H1 (cell line): ENCODE data around the gene SLC46A3. TPM values are rescaled to one million over a fixed set of nuclear protein-coding genes. Genes with fewer than 3 reads are reported as not detected.

ENCODE experiments used
- CTCF ChIA-PET: fragments of 300-600 bp; sonication (Branson Sonifier 250); formaldehyde crosslinking; loops from one replicate; lab custom pipeline; 2021; ENCODE audit not compliant: partially characterized antibody; lab: Charles Lee
- POLR2A ChIA-PET: fragments of 300-600 bp; sonication (Branson Sonifier 250); formaldehyde crosslinking; loops from one replicate; lab custom pipeline; 2021; ENCODE audit warnings: inconsistent platforms; ENCODE audit not compliant: partially characterized antibody; lab: Charles Lee
- DNase-seq, 2 experiments: peaks; one replicate each; pipeline versions ENCODE4 v3.0.0 to v3.0.0-alpha.2; 2010 to 2022; ENCODE audit warnings: low spot score in 2 of 2, low read depth in 1 of 2, mixed read lengths in 1 of 2
- FAIRE-seq: peaks from 2 replicates; lab custom pipeline; 2011; peaks lifted over from hg19 to GRCh38; lab: Jason Lieb, UNC
- H2AFZ ChIP-seq: 2 replicates; pipeline ENCODE4 v1.8.1; 2012; ENCODE audit warnings: low read length, inconsistent platforms
- H2AK5ac ChIP-seq: 2 replicates; pipeline ENCODE4 v1.6.1; 2013; ENCODE audit warnings: low read depth, low read length
- H2BK120ac ChIP-seq: replicated peaks from 2 replicates; pipeline ENCODE3; 2013; ENCODE audit warnings: low read depth, low read length, inconsistent platforms
- H2BK12ac ChIP-seq: 2 replicates; pipeline ENCODE4 v1.6.1; 2013; ENCODE audit warnings: low read depth, low read length
- H2BK15ac ChIP-seq: 2 replicates; pipeline ENCODE4 v1.6.1; 2013; ENCODE audit warnings: low read length
- H2BK20ac ChIP-seq: 2 replicates; pipeline ENCODE4 v1.6.1; 2013; ENCODE audit warnings: low read length
- H2BK5ac ChIP-seq: 2 replicates; pipeline ENCODE4 v1.6.1; 2013; ENCODE audit warnings: low read depth, low read length
- H3K14ac ChIP-seq: 2 replicates; pipeline ENCODE4 v1.6.1; 2013; ENCODE audit warnings: inconsistent platforms; ENCODE audit not compliant: insufficient read length
- H3K18ac ChIP-seq: 2 replicates; pipeline ENCODE4 v1.6.1; 2013; ENCODE audit warnings: low read length; ENCODE audit errors: extremely low read depth
- H3K23ac ChIP-seq: 2 replicates; pipeline ENCODE4 v1.6.1; 2013; ENCODE audit warnings: inconsistent platforms; ENCODE audit not compliant: insufficient read length
- H3K23me2 ChIP-seq: 2 replicates; pipeline ENCODE4 v1.6.1; 2013; ENCODE audit warnings: low read depth, low read length
- H3K27ac ChIP-seq: 2 replicates; pipeline ENCODE4 v1.6.1; 2011; ENCODE audit warnings: low read depth, low read length, inconsistent platforms
- H3K27me3 ChIP-seq, 4 experiments: replicated peaks in 1 of 4; 1 replicate in 1 of 4; 2 replicates in 3 of 4; pipeline versions ENCODE4 v1.6.1 to v1.8.1; 2011 to 2013; ENCODE audit warnings: low read length in 3 of 4, mild to moderate bottlenecking in 3 of 4, inconsistent platforms in 2 of 4, mixed read lengths in 2 of 4, moderate library complexity in 1 of 4; ENCODE audit not compliant: control insufficient read depth in 3 of 4, insufficient read depth in 3 of 4; ENCODE audit errors: extremely low read depth in 1 of 4
- H3K36me3 ChIP-seq, 4 experiments: 2 replicates each; pipeline versions ENCODE4 v1.6.1 to v1.8.1; 2011 to 2013; ENCODE audit warnings: mild to moderate bottlenecking in 4 of 4, low read length in 3 of 4, moderate library complexity in 2 of 4, control low read depth in 1 of 4, inconsistent platforms in 1 of 4; ENCODE audit not compliant: insufficient read depth in 4 of 4, control insufficient read depth in 2 of 4
- H3K4ac ChIP-seq: replicated peaks from 2 replicates; pipeline ENCODE3; 2013; ENCODE audit warnings: low read length, low read depth, mixed read lengths, inconsistent platforms; ENCODE audit not compliant: insufficient read length
- H3K4me1 ChIP-seq, 4 experiments: replicated peaks in 1 of 4; 1 replicate in 1 of 4; 2 replicates in 3 of 4; pipeline versions ENCODE4 v1.6.1 to v1.8.1; 2011 to 2013; ENCODE audit warnings: low read length in 3 of 4, inconsistent platforms in 2 of 4, mixed read lengths in 1 of 4; ENCODE audit not compliant: insufficient read depth in 4 of 4, control insufficient read depth in 3 of 4
- H3K4me2 ChIP-seq, 2 experiments: 2 replicates each; pipeline versions ENCODE4 v1.6.1 to v1.8.1; 2011 to 2013; ENCODE audit warnings: low read depth in 2 of 2, low read length in 2 of 2, control low read depth in 1 of 2, inconsistent platforms in 1 of 2, mild to moderate bottlenecking in 1 of 2; ENCODE audit not compliant: insufficient read depth in 1 of 2
- H3K4me3 ChIP-seq, 4 experiments: fragments of 200-600, 300-600 bp in 1 of 4; sonication (generic), shearing (Covaris generic), sonication (Bioruptor Twin) in 1 of 4; 2 replicates each; pipeline versions ENCODE4 v1.5.1 to v1.8.1; 2011 to 2016; ENCODE audit warnings: low read length in 4 of 4, low read depth in 3 of 4, control low read depth in 2 of 4, inconsistent platforms in 2 of 4, mild to moderate bottlenecking in 2 of 4, mixed read lengths in 1 of 4, moderate library complexity in 1 of 4; ENCODE audit not compliant: insufficient read depth in 2 of 4; ENCODE audit errors: extremely low read depth in 1 of 4
- H3K56ac ChIP-seq: replicated peaks from 2 replicates; pipeline ENCODE3; 2013; ENCODE audit warnings: low read depth, mild to moderate bottlenecking, mixed read lengths, low read length, inconsistent platforms; ENCODE audit not compliant: insufficient read length
- H3K79me1 ChIP-seq: 2 replicates; pipeline ENCODE4 v1.6.1; 2013; ENCODE audit warnings: low read depth, low read length, control low read depth
- H3K79me2 ChIP-seq, 2 experiments: 2 replicates each; pipeline versions ENCODE4 v1.6.1 to v1.8.1; 2012 to 2013; ENCODE audit warnings: low read length in 2 of 2, mild to moderate bottlenecking in 2 of 2, inconsistent platforms in 1 of 2; ENCODE audit not compliant: insufficient read depth in 2 of 2, control insufficient read depth in 1 of 2
- H3K9ac ChIP-seq, 4 experiments: replicated peaks in 1 of 4; 1 replicate in 1 of 4; 2 replicates in 3 of 4; pipeline versions ENCODE4 v1.6.1 to v1.8.1; 2011 to 2013; ENCODE audit warnings: low read depth in 3 of 4, low read length in 3 of 4, control low read depth in 2 of 4, mild to moderate bottlenecking in 2 of 4, moderate library complexity in 2 of 4, inconsistent platforms in 1 of 4; ENCODE audit errors: extremely low read depth in 1 of 4
- H3K9me3 ChIP-seq, 2 experiments: 2 replicates each; pipeline versions ENCODE4 v1.6.1 to v1.8.1; 2012 to 2013; ENCODE audit warnings: mild to moderate bottlenecking in 2 of 2, moderate library complexity in 2 of 2, control low read depth in 1 of 2, inconsistent platforms in 1 of 2, low read depth in 1 of 2, low read length in 1 of 2, mixed read lengths in 1 of 2; ENCODE audit not compliant: insufficient read depth in 2 of 2
- H4K20me1 ChIP-seq, 2 experiments: replicated peaks in 1 of 2; 2 replicates each; pipeline versions ENCODE3 to v1.8.1; 2011 to 2013; ENCODE audit warnings: inconsistent platforms in 2 of 2, low read length in 2 of 2, mild to moderate bottlenecking in 1 of 2; ENCODE audit not compliant: insufficient read depth in 2 of 2, control insufficient read depth in 1 of 2
- H4K5ac ChIP-seq: 2 replicates; pipeline ENCODE4 v1.6.1; 2013; ENCODE audit warnings: low read length, low read depth, mixed read lengths, inconsistent platforms; ENCODE audit not compliant: insufficient read length
- H4K8ac ChIP-seq: 2 replicates; pipeline ENCODE4 v1.8.0; 2013; ENCODE audit warnings: mild to moderate bottlenecking, moderate library complexity, low read length, inconsistent platforms; ENCODE audit not compliant: insufficient read depth; ENCODE audit errors: extremely low read depth
- H4K91ac ChIP-seq: replicated peaks from 2 replicates; pipeline ENCODE3; 2013; ENCODE audit warnings: low read length, mixed read lengths, inconsistent platforms; ENCODE audit not compliant: insufficient read length
- ATF2 ChIP-seq: IDR thresholded peaks from 2 replicates; pipeline ENCODE4 v1.6.1; 2012; ENCODE audit warnings: low read length, inconsistent platforms
- BCL11A ChIP-seq, 2 experiments: IDR thresholded peaks; one replicate each; pipeline ENCODE4 v1.6.1; 2011; ENCODE audit warnings: low read depth in 2 of 2, low read length in 2 of 2, mild to moderate bottlenecking in 2 of 2
- CBX5 ChIP-seq: fragments of 300-800, 300-1000 bp; sonication (generic); IDR thresholded peaks from 2 replicates; pipeline ENCODE4 v1.7.1; 2016; ENCODE audit warnings: antibody characterized with exemption, low read length, low read depth
- CHD2 ChIP-seq: IDR thresholded peaks from 2 replicates; pipeline ENCODE4 v1.6.1; 2012; ENCODE audit warnings: low read length, improper control_type of control experiment
- EGR1 ChIP-seq: IDR thresholded peaks from 2 replicates; pipeline ENCODE4 v1.6.1; 2011; ENCODE audit warnings: low read depth, low read length, borderline replicate concordance
- GTF2F1 ChIP-seq: IDR thresholded peaks from 2 replicates; pipeline ENCODE4 v1.6.1; 2012; ENCODE audit warnings: low read depth, low read length, improper control_type of control experiment, borderline replicate concordance
- JUND ChIP-seq: IDR thresholded peaks from 2 replicates; pipeline ENCODE4 v1.6.1; 2011; ENCODE audit warnings: mild to moderate bottlenecking, improper control_type of control experiment, low read length
- KDM4A ChIP-seq: IDR thresholded peaks from one replicate; pipeline ENCODE4 v1.7.1; 2012; ENCODE audit warnings: low read depth, mild to moderate bottlenecking, moderate library complexity, low read length, inconsistent platforms; ENCODE audit not compliant: severe bottlenecking
- KDM5A ChIP-seq: fragments of 200-600 bp; IDR thresholded peaks from 2 replicates; pipeline ENCODE4 v1.7.1; 2012; ENCODE audit warnings: mild to moderate bottlenecking, low read length, inconsistent platforms, mixed read lengths
- POLR2AphosphoS5 ChIP-seq: IDR thresholded peaks from 2 replicates; pipeline ENCODE4 v1.6.1; 2011; ENCODE audit warnings: low read depth, low read length
- RAD21 ChIP-seq, 2 experiments: IDR thresholded peaks in 1 of 2; conservative IDR thresholded peaks in 1 of 2; 2 replicates each; pipeline ENCODE4 v1.6.1; 2011; ENCODE audit warnings: low read depth in 2 of 2, low read length in 2 of 2, improper control_type of control experiment in 1 of 2, inconsistent platforms in 1 of 2, mild to moderate bottlenecking in 1 of 2, moderate library complexity in 1 of 2
- SUZ12 ChIP-seq: fragments of 200-600 bp; sonication (generic); IDR thresholded peaks from 2 replicates; pipeline ENCODE4 v1.6.1; 2012; ENCODE audit warnings: mild to moderate bottlenecking, inconsistent platforms, low read length, moderate library complexity, mixed read lengths
- TAF1 ChIP-seq: IDR thresholded peaks from 2 replicates; pipeline ENCODE4 v1.6.1; 2011; ENCODE audit warnings: mild to moderate bottlenecking, low read depth, low read length
- WGBS, 2 experiments: shearing (Covaris generic) in 1 of 2; methylation state at CpG; one replicate each; pipeline versions ENCODE4 v1.1.6 to v1.1.7; 2013 to 2015; ENCODE audit warnings: low lambda C conversion rate in 2 of 2, mixed read lengths in 2 of 2, inconsistent platforms in 1 of 2, low coverage in 1 of 2, missing lambda C conversion rate in 1 of 2; ENCODE audit not compliant: insufficient replicate concordance in 2 of 2, insufficient coverage in 1 of 2, insufficient read length in 1 of 2; ENCODE audit errors: extremely low coverage in 1 of 2, missing lambda C conversion rate in 1 of 2; 5-methylcytosine and 5-hydroxymethylcytosine counted together
- polyA plus RNA-seq, 7 experiments: library from polyadenylated mRNA; depleted of rRNA in 3 of 7; stranded (reverse) in 5 of 7; unstranded in 2 of 7; fragments of >200 nt in 5 of 7; fragments of 200-250 nt in 2 of 7; gene quantifications; 1 replicate in 5 of 7; 2 replicates in 1 of 7; 4 replicates in 1 of 7; pipeline versions ENCODE4 v1.2.1 to v1.2.3, GENCODE V29; 2011 to 2013; ENCODE audit warnings: missing spikeins in 2 of 7, mixed read lengths in 2 of 7
- total RNA-seq: library from RNA; stranded (reverse); fragmentation: NEBNext Ultra II Directional; extraction: Animal tissue kit (Norgen Biotek cat#: 25700); gene quantifications from 2 replicates; pipeline ENCODE4 v1.2.1, GENCODE V29; 2021

SLC46A3 gene
- total and polyA plus RNA-seq, 2 of the 8 experiments (the other 6 are each of a cell fraction or from before 2014, with no cell fraction given) = 0.39 to 0.67 TPM

DNA sequence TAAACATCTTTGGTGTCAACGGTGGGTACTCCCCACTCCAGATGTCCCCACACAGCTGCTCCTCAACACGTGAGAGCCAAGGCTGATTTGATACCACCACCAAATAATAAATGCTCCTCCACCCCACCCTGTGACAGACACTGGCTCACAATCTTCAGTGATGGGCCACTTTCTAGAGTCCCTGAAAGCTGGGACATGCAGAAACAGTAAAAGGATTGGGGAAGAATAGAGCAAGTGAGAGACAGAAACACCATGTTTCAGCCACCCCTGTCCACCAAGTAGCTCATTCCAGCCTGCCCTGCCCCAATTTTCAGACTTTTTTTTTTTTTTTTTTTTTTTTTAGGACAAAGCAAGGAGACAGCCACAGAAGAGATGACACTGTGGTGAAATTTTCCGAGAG lies 1.6 kb downstream of the SLC46A3 start:
- Histone ChIP-seq H3K27me3 (peaks cover 0 to 14% (median 12%) of the 10 kb centered on the region in 4 experiments; a peak in 6 of 7 replicates), H2AK5ac (no peak overlapping the region), H3K9ac (no peak overlapping the region), H4K8ac (no peak overlapping the region), H3K79me1 (no peaks in the 10 kb centered on the region), H3K4me2 (no peak overlapping the region), H3K9me3 (no peaks in the 10 kb centered on the region), H4K20me1 (no peaks in the 10 kb centered on the region), H3K36me3 (no peaks in the 10 kb centered on the region), H2BK15ac (no peak overlapping the region), H3K79me2 (no peaks in the 10 kb centered on the region), H3K14ac (no peak overlapping the region), H2BK5ac (no peak overlapping the region), H3K56ac (no peak overlapping the region), H2BK12ac (no peak overlapping the region), H3K18ac (no peak overlapping the region), H3K23ac (no peak overlapping the region), H4K91ac (no peak overlapping the region), H3K4me1 (no peaks in the 10 kb centered on the region; a peak in 1 of 7 replicates), H4K5ac (no peak overlapping the region), H3K4me3 (no peak overlapping the region), H3K27ac (no peak overlapping the region), H2BK120ac (no peak overlapping the region), H2BK20ac (no peak overlapping the region), H3K4ac (no peak overlapping the region), H2AFZ (no peak overlapping the region), H3K23me2 (peaks cover 10% of the 10 kb centered on the region)
- FAIRE-seq (no peak), DNase-seq (no peak)
- TF ChIP-seq KDM5A (no peak), EGR1 (no peak), BCL11A (IDR thresholded peaks at IDR 0.05; ENCODE audit: low read depth in 2 of 2, low read length in 2 of 2) (no peak), ATF2 (no peak), POLR2AphosphoS5 (no peak), KDM4A (no peak), JUND (no peak), SUZ12 (no peak), TAF1 (no peak), CHD2 (no peak), RAD21 (IDR thresholded peaks at IDR 0.05 in 1 of 2, conservative IDR thresholded peaks at IDR 0.05 in 1 of 2; ENCODE audit: low read depth in 2 of 2, low read length in 2 of 2) (no peak), CBX5 (no peak), GTF2F1 (no peak)
- ChIA-PET POLR2A (interaction anchor here (1.0 kb wide), 1 partner anchor 37 kb away, joined by 3 read pairs; no protein-coding TSS in a partner anchor), CTCF (interaction anchor here (1.0 kb wide), 1 partner anchor 20 kb away, joined by 4 read pairs; no protein-coding TSS in a partner anchor)
- 97% methylated on average over 3 of the region's 3 CpGs; no CpG with 5 or more reads in 1 of the 2 experiments for WGBS, 2 experiments
